SK-N-MC (cell line): ENCODE results near the gene PMCH.
A peak's percentile ranks its signal among the peaks of the same experiment; 100 is the strongest.
"Not testable (repeated sequence)": the region's sequence is repeated elsewhere in the genome, so short reads cannot be mapped to it uniquely, and the experiment has no call there.

Experiments
- DNase-seq: peaks from one replicate; pipeline ENCODE4 v3.0.0-alpha.2; 2011; ENCODE audit warnings: low read depth, low spot score
- H3K27ac ChIP-seq: fragments of 200-600 bp; sonication (generic); 2 replicates; pipeline ENCODE4 v1.5.1; 2016; ENCODE audit warnings: mixed run types
- H3K36me3 ChIP-seq: fragments of 200-600 bp; sonication (generic); 2 replicates; pipeline ENCODE4 v1.6.1; 2017; ENCODE audit warnings: antibody characterized with exemption, low read length, mixed read lengths; ENCODE audit not compliant: insufficient read depth
- H3K4me3 ChIP-seq: fragments of 200-600 bp; sonication (generic); 2 replicates; pipeline ENCODE4 v1.5.1; 2016
- H3K9ac ChIP-seq: fragments of 200-600 bp; sonication (generic); 2 replicates; pipeline ENCODE4 v1.8.0; 2017; ENCODE audit warnings: mixed run types, mixed read lengths; ENCODE audit not compliant: insufficient read length
- H3K9me3 ChIP-seq: fragments of 200-600 bp; sonication (generic); 2 replicates; pipeline ENCODE4 v1.6.1; 2017; ENCODE audit warnings: low read depth, mild to moderate bottlenecking, antibody characterized with exemption, low read length, moderate library complexity, mixed read lengths
- EZH2 ChIP-seq: fragments of 200-600 bp; sonication (generic); IDR thresholded peaks from one replicate; pipeline ENCODE4 v1.6.1; 2017; ENCODE audit warnings: antibody characterized with exemption
- FOXP2 ChIP-seq: optimal IDR thresholded peaks from 2 replicates; pipeline ENCODE3; 2011; ENCODE audit warnings: mild to moderate bottlenecking, moderate library complexity; ENCODE audit not compliant: insufficient read depth; ENCODE audit errors: extremely low read length, control extremely low read depth
- POLR2AphosphoS5 ChIP-seq: IDR thresholded peaks from 2 replicates; pipeline ENCODE4 v1.6.1; 2012; ENCODE audit warnings: mild to moderate bottlenecking, low read depth, low read length, borderline replicate concordance

Gene PMCH, protein sequence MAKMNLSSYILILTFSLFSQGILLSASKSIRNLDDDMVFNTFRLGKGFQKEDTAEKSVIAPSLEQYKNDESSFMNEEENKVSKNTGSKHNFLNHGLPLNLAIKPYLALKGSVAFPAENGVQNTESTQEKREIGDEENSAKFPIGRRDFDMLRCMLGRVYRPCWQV

DNA sequence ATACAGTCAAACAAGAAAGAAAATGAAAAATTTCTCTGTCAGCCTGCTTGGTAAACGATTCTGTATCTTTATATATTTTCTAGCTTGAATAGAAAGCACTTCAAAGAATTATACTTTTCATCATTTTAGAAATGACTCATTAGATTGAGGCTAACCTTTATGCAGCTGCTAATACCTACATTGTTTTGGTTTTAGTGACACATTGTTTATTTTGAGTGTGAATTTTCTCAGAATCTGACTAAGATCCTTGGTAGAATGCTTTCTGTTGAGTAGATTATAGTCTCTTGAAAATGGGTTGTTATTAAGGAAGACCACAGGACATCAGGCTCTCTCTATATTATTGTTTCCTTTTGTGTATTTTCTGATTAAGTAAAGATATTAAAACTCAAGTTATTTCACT is at the start of gene PMCH:
PMCH (minus strand) TSS at position 45 of the 400 bp plus-strand sequence. CDS start 63 bp downstream, outside the sequence.
- Histone ChIP-seq H3K27ac (no peak within 1 kb of the TSS), H3K4me3 (no peak within 1 kb of the TSS), H3K9me3 (no peaks in the 10 kb centered on the region), H3K9ac (no peak within 1 kb of the TSS), H3K36me3 (peaks cover 8% of the 10 kb centered on the region)
- no peak for TF ChIP-seq POLR2AphosphoS5
- no peak for TF ChIP-seq EZH2
- no peak for TF ChIP-seq FOXP2
- no peak for DNase-seq

DNA sequence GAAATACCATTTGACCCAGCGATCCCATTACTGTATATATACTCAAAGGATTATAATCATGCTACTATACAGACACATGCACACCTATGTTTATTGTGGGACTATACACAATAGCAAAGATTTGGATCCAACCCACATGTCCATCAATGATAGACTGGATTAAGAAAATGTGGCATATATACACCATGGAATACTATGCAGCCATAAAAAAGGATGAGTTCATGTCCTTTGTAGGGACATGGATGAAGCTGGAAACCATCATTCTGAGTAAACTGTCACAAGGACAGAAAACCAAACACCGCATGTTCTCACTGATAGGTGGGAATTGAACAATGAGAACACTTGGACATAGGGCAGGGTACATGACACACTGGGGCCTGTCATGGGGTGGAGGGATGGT is 43.2 kb upstream of the PMCH start:
- H3K27ac ChIP-seq, H3K9me3 ChIP-seq, DNase-seq, H3K4me3 ChIP-seq, H3K36me3 ChIP-seq, H3K9ac ChIP-seq: not testable (repeated sequence)

DNA sequence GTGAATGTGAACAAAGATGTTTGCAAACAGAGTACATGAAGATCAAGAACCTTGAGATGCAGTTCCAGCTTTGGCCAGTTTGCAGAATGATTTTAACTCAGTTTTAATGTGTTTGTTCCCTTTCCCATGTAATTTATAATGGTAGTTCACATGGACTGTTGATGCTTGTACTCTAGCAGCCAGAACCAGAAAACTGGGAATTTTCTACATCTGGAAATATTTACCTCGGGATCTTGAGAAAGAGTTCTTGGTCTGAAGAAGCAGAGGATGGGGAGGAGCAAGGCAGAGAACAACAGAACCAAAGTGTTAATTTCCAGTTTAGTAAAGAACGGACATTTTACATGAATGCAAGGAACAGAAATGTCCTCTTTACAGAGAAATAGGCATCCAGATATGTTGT is 37.0 kb upstream of the PMCH start:
- no peaks in the 10 kb centered on the region for H3K9me3 ChIP-seq
- H3K27ac ChIP-seq: no peak overlapping the region
- H3K36me3 ChIP-seq: no peaks in the 10 kb centered on the region
- H3K4me3 ChIP-seq: no peak overlapping the region
- TF ChIP-seq POLR2AphosphoS5 (no peak), EZH2 (no peak), FOXP2 (no peak)
- DNase-seq: no peak
- H3K9ac ChIP-seq: no peak overlapping the region

DNA sequence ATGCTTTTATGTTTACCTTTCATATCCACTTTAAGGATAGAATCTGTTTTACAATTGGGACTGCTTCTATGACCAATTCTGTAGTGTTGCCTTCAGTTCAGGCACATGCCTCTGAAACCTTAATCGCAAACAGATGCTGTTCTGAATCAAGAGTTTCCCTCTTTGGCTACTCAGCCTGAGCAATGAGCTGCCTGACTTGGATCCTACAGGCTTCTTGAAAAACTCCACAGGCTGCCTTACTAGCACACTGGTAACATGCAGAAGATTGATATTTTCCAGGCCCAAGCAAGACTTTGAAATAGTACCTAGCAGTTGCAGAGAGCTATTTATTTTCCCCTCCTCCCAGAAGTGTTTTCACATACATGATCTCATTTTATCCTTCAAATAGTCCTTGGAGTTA is 34.8 kb upstream of the PMCH start:
- Histone ChIP-seq H3K27ac (peak overlapping the region; percentile 79), H3K36me3 (no peaks in the 10 kb centered on the region), H3K4me3 (peak overlapping the region; percentile 2; the same call in 1 of the 2 replicates), H3K9ac (peak overlapping the region; percentile 11), H3K9me3 (no peaks in the 10 kb centered on the region)
- DNase-seq: peak; percentile 79
- TF ChIP-seq EZH2: no peak
- TF ChIP-seq POLR2AphosphoS5: peak; percentile 32; the same call in 1 of the 2 replicates

DNA sequence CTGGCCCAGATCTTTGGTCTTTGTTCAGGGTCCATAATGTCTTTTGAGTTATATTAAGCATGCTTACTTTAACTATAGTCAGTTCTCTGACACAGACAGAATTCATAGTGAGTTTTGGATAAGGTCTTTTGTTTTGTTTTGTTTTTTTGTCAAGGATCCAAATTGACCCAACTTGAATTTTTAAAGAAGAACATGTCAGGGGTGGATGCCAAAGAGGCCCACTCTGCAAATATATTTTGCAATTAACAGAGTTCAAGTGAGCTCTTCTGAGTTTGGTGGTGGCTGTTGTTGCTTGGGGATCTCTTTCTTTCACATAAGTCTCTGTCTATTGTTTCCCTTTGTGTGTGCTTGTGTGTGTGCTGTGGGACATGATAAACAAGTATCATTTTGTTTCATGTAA is 34.4 kb upstream of the PMCH start:
- Histone ChIP-seq H3K36me3 (no peaks in the 10 kb centered on the region), H3K9me3 (no peaks in the 10 kb centered on the region), H3K4me3 (peak overlapping the region; percentile 2; the same call in 1 of the 2 replicates), H3K27ac (peak overlapping the region; percentile 79), H3K9ac (peak overlapping the region; percentile 11)
- DNase-seq: no peak
- TF ChIP-seq EZH2 (no peak), POLR2AphosphoS5 (no peak), FOXP2 (no peak)

DNA sequence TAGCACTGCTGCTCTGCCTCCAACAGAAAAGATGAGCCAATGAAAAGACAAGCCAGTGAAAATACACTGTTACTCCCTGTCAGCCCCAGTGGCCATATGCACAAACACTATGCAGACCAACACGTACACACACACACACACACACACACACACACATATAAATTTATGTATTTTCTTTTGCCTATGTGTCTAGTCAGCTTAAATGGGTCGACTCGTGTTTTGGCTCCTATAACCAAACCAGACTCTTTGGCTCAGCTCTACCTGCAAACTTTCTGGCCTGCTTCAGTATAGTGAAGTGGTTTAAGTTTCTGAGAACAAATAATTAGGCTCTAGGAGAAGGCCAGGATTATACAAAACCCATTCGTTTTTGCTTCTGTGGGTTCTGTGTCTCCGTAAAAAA is 30.3 kb upstream of the PMCH start:
- H3K4me3 ChIP-seq: no peak overlapping the region
- H3K9me3 ChIP-seq: no peaks in the 10 kb centered on the region
- H3K9ac ChIP-seq: no peak overlapping the region
- TF ChIP-seq POLR2AphosphoS5: no peak
- no peak for TF ChIP-seq FOXP2
- TF ChIP-seq EZH2: no peak
- H3K36me3 ChIP-seq: no peaks in the 10 kb centered on the region
- H3K27ac ChIP-seq: no peak overlapping the region
- DNase-seq: no peak

DNA sequence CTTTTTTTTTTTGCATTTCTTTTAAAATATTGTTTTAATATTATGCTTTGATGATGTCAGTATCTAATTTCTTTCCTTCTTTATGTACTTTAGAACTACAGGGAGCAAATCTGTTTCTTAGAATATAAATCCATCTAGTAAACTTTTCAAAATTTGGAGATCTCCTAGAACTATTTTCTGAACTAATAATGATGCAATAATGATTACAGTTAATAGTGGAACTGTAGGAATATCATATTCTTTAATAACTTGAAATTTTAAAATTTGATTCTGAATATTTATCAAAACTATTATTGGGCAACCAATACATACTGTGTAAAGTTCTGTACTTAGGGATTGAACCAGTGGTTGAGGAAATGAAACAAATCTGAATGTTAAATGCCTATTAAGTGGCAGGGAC is 23.1 kb upstream of the PMCH start:
- H3K9me3 ChIP-seq: no peaks in the 10 kb centered on the region
- H3K4me3 ChIP-seq: no peak overlapping the region
- H3K36me3 ChIP-seq: no peaks in the 10 kb centered on the region
- no peak for DNase-seq
- H3K27ac ChIP-seq: no peak overlapping the region
- TF ChIP-seq FOXP2 (no peak), POLR2AphosphoS5 (no peak), EZH2 (no peak)
- H3K9ac ChIP-seq: no peak overlapping the region

DNA sequence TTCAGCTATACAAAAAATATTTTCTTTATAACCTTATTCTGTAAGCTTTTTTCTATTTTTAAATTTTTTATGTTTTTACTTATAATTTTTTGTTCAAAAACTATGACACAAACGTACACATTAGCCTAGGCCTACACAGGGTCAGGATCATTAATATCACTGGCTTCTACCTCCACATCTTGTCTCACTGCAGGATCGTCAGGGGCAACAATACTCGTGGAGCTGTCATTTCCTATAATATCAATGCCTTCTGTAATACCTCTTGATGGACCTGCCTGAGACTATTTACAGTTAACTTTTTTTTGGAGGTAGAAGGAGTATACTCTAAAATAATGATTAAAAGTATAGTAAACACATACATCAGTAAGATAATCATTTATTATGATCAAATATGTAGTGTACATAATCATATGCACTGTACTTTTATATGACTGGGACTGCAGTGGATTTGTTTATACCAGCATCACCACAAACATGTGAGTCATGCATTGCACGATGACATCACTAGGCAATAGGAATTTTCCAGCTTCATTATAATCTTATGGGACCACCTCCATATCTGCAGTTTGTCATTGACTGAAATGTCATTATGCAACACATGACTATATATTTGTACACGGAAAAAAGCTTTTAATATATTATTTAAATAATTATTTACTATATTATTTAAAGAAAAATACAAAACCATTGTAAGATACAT is 18.5 kb upstream of the PMCH start:
- no peak for TF ChIP-seq FOXP2
- no peak for TF ChIP-seq POLR2AphosphoS5
- no peak for TF ChIP-seq EZH2
- no peak for DNase-seq
- Histone ChIP-seq H3K9ac (no peak overlapping the region), H3K4me3 (no peak overlapping the region), H3K36me3 (no peaks in the 10 kb centered on the region), H3K27ac (no peak overlapping the region), H3K9me3 (no peaks in the 10 kb centered on the region)

DNA sequence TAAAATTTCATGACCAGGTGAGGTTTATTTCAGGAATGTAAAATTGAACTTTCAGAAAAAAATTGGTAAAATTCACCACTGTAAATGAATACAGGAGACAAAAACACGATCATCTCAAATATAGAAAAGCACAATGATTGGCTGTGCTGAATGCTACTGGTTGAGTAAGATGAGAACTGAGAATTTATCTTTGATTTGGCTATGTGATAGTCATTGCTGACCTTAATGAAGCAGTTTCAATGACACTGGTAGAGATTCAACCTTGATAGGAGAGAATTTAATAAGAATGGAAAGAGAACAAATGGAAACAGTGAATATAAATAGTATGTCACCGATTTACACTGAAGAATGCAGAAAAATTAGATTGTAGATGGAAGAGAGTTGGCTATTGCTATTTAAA is 6.4 kb upstream of the PMCH start:
- no peak overlapping the region for H3K4me3 ChIP-seq
- 0 out of 2 replicates have a peak, but pooled peaks cover 2% of the 10 kb centered on the region for H3K9me3 ChIP-seq
- H3K9ac ChIP-seq: no peak overlapping the region
- H3K27ac ChIP-seq: no peak overlapping the region
- H3K36me3 ChIP-seq: peaks cover 41% of the 10 kb centered on the region
- no peak for TF ChIP-seq FOXP2
- TF ChIP-seq EZH2: no peak
- no peak for TF ChIP-seq POLR2AphosphoS5
- no peak for DNase-seq
